HCT116 (cell line): ENCODE data around the gene HTRA3. TPM values are rescaled to one million over a fixed set of nuclear protein-coding genes. Genes with fewer than 3 reads are reported as not detected.

Source experiments
- ATAC-seq: fragments of 200-7000 bp; cut with Tn5 transposase; 2 replicates; pipeline ENCODE4 v1.9.1; 2020; ENCODE audit warnings: mild to moderate bottlenecking, moderate library complexity
- BruUV-seq: library from RNA; stranded (reverse); fragments of 400-500 nt; replicated peaks from 2 replicates; lab custom pipeline; 2021; lab: Mats Ljungman, UMichigan
- CTCF ChIA-PET: fragments of 300-600 bp; sonication (Branson Sonifier 250); formaldehyde crosslinking; loops from one replicate; lab custom pipeline; 2021; ENCODE audit warnings: antibody characterized with exemption; lab: Charles Lee
- POLR2A ChIA-PET: fragments of 300-600, 350-600 bp; sonication (Branson Sonifier 250); formaldehyde crosslinking; loops from one replicate; lab custom pipeline; 2021; ENCODE audit warnings: antibody characterized with exemption; lab: Charles Lee
- RAD21 ChIA-PET, 2 experiments: fragments of 300-600 bp; sonication (Branson Sonifier 250); formaldehyde crosslinking; loops; one replicate each; lab custom pipeline; 2023; ENCODE audit warnings: low total read pairs in 2 of 2; ENCODE audit not compliant: uncharacterized antibody in 2 of 2, unreplicated experiment in 2 of 2, low non-redundant PET in 1 of 2; lab: Charles Lee
- DNase-seq: peaks from one replicate; pipeline ENCODE4 v3.0.0-alpha.2; 2010; ENCODE audit warnings: low read depth, low spot score
- H2AFZ ChIP-seq: fragments of 200-600 bp; shearing (Covaris generic), sonication (generic); 2 replicates; pipeline ENCODE4 v1.6.1; 2017; ENCODE audit warnings: low read depth, mixed run types, mixed read lengths, antibody characterized with exemption, low read length; ENCODE audit not compliant: poor library complexity, severe bottlenecking
- H3K27ac ChIP-seq: 2 replicates; pipeline ENCODE4 v1.5.1; 2012; ENCODE audit warnings: low read depth, low read length
- H3K27me3 ChIP-seq: fragments of 200-600 bp; sonication (generic); 2 replicates; pipeline ENCODE4 v1.6.1; 2016; ENCODE audit warnings: mixed run types, low read length, mixed read lengths; ENCODE audit not compliant: insufficient read depth
- H3K36me3 ChIP-seq, 2 experiments: fragments of 200-500 bp in 1 of 2; fragments of 200-600 bp in 1 of 2; sonication (Bioruptor generic) in 1 of 2; sonication (generic) in 1 of 2; 2 replicates each; pipeline versions ENCODE4 v1.5.1 to v1.6.1; 2014 to 2016; ENCODE audit warnings: low read length in 2 of 2, inconsistent platforms in 1 of 2, mixed read lengths in 1 of 2, mixed run types in 1 of 2; ENCODE audit not compliant: insufficient read depth in 2 of 2, control insufficient read depth in 1 of 2
- H3K4me1 ChIP-seq, 2 experiments: fragments of 200-600 bp in 1 of 2; sonication (generic) in 1 of 2; 2 replicates each; pipeline versions ENCODE4 v1.5.1 to v1.6.1; 2012 to 2017; ENCODE audit warnings: low read length in 2 of 2, inconsistent platforms in 1 of 2, mild to moderate bottlenecking in 1 of 2, mixed read lengths in 1 of 2, mixed run types in 1 of 2, moderate library complexity in 1 of 2; ENCODE audit not compliant: insufficient read depth in 2 of 2, control insufficient read depth in 1 of 2
- H3K4me2 ChIP-seq: fragments of 200-600 bp; sonication (generic); 2 replicates; pipeline ENCODE4 v1.6.1; 2017; ENCODE audit warnings: mixed run types, low read length, mixed read lengths
- H3K4me3 ChIP-seq, 2 experiments: fragments of 200-600 bp in 1 of 2; sonication (generic) in 1 of 2; replicated peaks in 1 of 2; 2 replicates each; pipeline ENCODE4 v1.5.1; 2011 to 2016; ENCODE audit warnings: low read length in 2 of 2, control low read depth in 1 of 2, low read depth in 1 of 2, mild to moderate bottlenecking in 1 of 2, mixed read lengths in 1 of 2, mixed run types in 1 of 2
- H3K79me2 ChIP-seq: fragments of 200-600 bp; sonication (generic); 2 replicates; pipeline ENCODE4 v1.6.1; 2017; ENCODE audit warnings: mild to moderate bottlenecking, mixed run types, low read length, moderate library complexity, mixed read lengths; ENCODE audit not compliant: insufficient read depth
- H3K9ac ChIP-seq: fragments of 200-600 bp; sonication (generic); 2 replicates; pipeline ENCODE4 v1.6.1; 2016; ENCODE audit warnings: low read length, mixed read lengths
- H3K9me2 ChIP-seq: fragments of 200-600 bp; sonication (generic), shearing (Covaris generic); 2 replicates; pipeline ENCODE4 v1.6.1; 2017; ENCODE audit warnings: mixed run types, mild to moderate bottlenecking, moderate library complexity; ENCODE audit not compliant: insufficient read depth
- H3K9me3 ChIP-seq, 2 experiments: fragments of 200-500 bp in 1 of 2; fragments of 200-600 bp in 1 of 2; sonication (Bioruptor generic) in 1 of 2; sonication (generic) in 1 of 2; 2 replicates each; pipeline ENCODE4 v1.6.1; 2014 to 2017; ENCODE audit warnings: low read length in 2 of 2, mixed read lengths in 2 of 2, inconsistent platforms in 1 of 2, low read depth in 1 of 2, mild to moderate bottlenecking in 1 of 2, mixed run types in 1 of 2, moderate library complexity in 1 of 2; ENCODE audit not compliant: control insufficient read depth in 1 of 2, insufficient read depth in 1 of 2
- H4K20me1 ChIP-seq: fragments of 200-600 bp; sonication (generic), shearing (Covaris generic); 2 replicates; pipeline ENCODE4 v1.6.1; 2017; ENCODE audit warnings: mixed run types, mild to moderate bottlenecking, moderate library complexity; ENCODE audit not compliant: insufficient read depth
- CTCF ChIP-seq, 3 experiments: fragments of 200-600 bp in 1 of 3; sonication (generic) in 1 of 3; IDR thresholded peaks in 2 of 3; conservative IDR thresholded peaks in 1 of 3; 2 replicates each; pipeline ENCODE4 v1.5.1; 2012 to 2017; ENCODE audit warnings: low read depth in 2 of 3, low read length in 2 of 3, antibody characterized with exemption in 1 of 3, borderline replicate concordance in 1 of 3, control low read depth in 1 of 3, mild to moderate bottlenecking in 1 of 3, mixed read lengths in 1 of 3, mixed run types in 1 of 3, moderate library complexity in 1 of 3; ENCODE audit not compliant: insufficient read depth in 1 of 3
- EGR1 ChIP-seq: IDR thresholded peaks from 2 replicates; pipeline ENCODE4 v1.6.1; 2012; ENCODE audit warnings: low read depth
- ELF1 ChIP-seq: IDR thresholded peaks from 2 replicates; pipeline ENCODE4 v1.6.1; 2012; ENCODE audit warnings: low read depth, borderline replicate concordance
- POLR2AphosphoS5 ChIP-seq: IDR thresholded peaks from 2 replicates; pipeline ENCODE4 v1.6.1; 2011; ENCODE audit warnings: mild to moderate bottlenecking, low read depth, low read length, moderate library complexity
- RAD21 ChIP-seq: IDR thresholded peaks from 2 replicates; pipeline ENCODE4 v1.6.1; 2012; ENCODE audit warnings: low read depth, mild to moderate bottlenecking
- REST ChIP-seq: IDR thresholded peaks from 2 replicates; pipeline ENCODE4 v1.6.1; 2012; ENCODE audit warnings: low read depth
- intact Hi-C: fragments of 100-400 bp; cut with micrococcal nuclease; formaldehyde crosslinking; loops from 2 replicates; pipeline ENCODE4 v1.10.0; 2022
- total RNA-seq: library from RNA; stranded (reverse); gene quantifications from one replicate; pipeline ENCODE4 v1.2.1, GENCODE V29; 2021; ENCODE audit not compliant: unreplicated experiment

HTRA3 gene
- total RNA-seq, 1 experiment from 2014 or later = not detected

- Histone ChIP-seq H3K9ac (no peak overlapping the region), H3K4me1 (no peaks in the 10 kb centered on the region), H3K27ac (no peak overlapping the region), H3K4me3 (no peak overlapping the region), H2AFZ (no peak overlapping the region), H3K79me2 (no peaks in the 10 kb centered on the region), H3K27me3 (no peaks in the 10 kb centered on the region), H3K9me3 (no peaks in the 10 kb centered on the region), H3K9me2 (no peaks in the 10 kb centered on the region), H4K20me1 (no peaks in the 10 kb centered on the region), H3K4me2 (no peak overlapping the region), H3K36me3 (no peaks in the 10 kb centered on the region)
- ChIA-PET POLR2A (no interaction called here), CTCF (no interaction called here), RAD21 (no interaction called here)
- intact Hi-C loops = no loop called here
- ATAC-seq (no peak), DNase-seq (no peak)
- no TSS peak for BruUV-seq
- TF ChIP-seq CTCF (IDR thresholded peaks at IDR 0.05 in 2 of 3, conservative IDR thresholded peaks at IDR 0.05 in 1 of 3; ENCODE audit: borderline replicate concordance in 1 of 3, insufficient read depth in 1 of 3, low read depth in 2 of 3, low read length in 2 of 3) = no peak
- no peak for TF ChIP-seq RAD21
- TF ChIP-seq EGR1 = no peak
- TF ChIP-seq ELF1 = no peak
- no peak for TF ChIP-seq REST
- no peak for TF ChIP-seq POLR2AphosphoS5
Observed at GRCh38 chr4:8328456-8328855, 58.9 kb downstream of the HTRA3 start.
